ENCODE measurements around the gene CCDC154. TPM values are rescaled to one million over a fixed set of nuclear protein-coding genes. Genes with fewer than 3 reads are reported as not detected.
"Not testable (repeated sequence)": the region's sequence is repeated elsewhere in the genome, so short reads cannot be mapped to it uniquely, and the experiment has no call there.

Gene CCDC154
- total RNA-seq, 1 donor from 2014 or later, result 3.6 TPM

- DNase-seq (ENCODE audit: low spot score), result no peak
Observed at GRCh38 chr16:1474082-1474795, 29.9 kb upstream of the CCDC154 start.

- no peak for DNase-seq (ENCODE audit: low spot score)
Observed at GRCh38 chr16:1472974-1473373, 28.6 kb upstream of the CCDC154 start.

- no peak for DNase-seq (ENCODE audit: low spot score)
Observed at GRCh38 chr16:1471569-1472194, 27.3 kb upstream of the CCDC154 start.

GRCh38 chr16:1470481-1471251, 26.3 kb upstream of the CCDC154 start:
- DNase-seq (ENCODE audit: low spot score), result no peak

- DNase-seq (ENCODE audit: low spot score), result no peak
Observed at GRCh38 chr16:1469693-1470201, 25.4 kb upstream of the CCDC154 start.

- DNase-seq (ENCODE audit: low spot score), result not testable (repeated sequence)
Observed at GRCh38 chr16:1469141-1469540, 24.8 kb upstream of the CCDC154 start.

GRCh38 chr16:1468426-1468810, 24.1 kb upstream of the CCDC154 start:
- no peak for DNase-seq (ENCODE audit: low spot score)

- no peak for DNase-seq (ENCODE audit: low spot score)
Observed at GRCh38 chr16:1466968-1467521, 22.7 kb upstream of the CCDC154 start.

- no peak for DNase-seq (ENCODE audit: low spot score)
Observed at GRCh38 chr16:1466054-1466453, 21.7 kb upstream of the CCDC154 start.

GRCh38 chr16:1465567-1465915, 21.2 kb upstream of the CCDC154 start:
- DNase-seq (ENCODE audit: low spot score), result no peak

GRCh38 chr16:1464894-1465566, 20.7 kb upstream of the CCDC154 start:
- DNase-seq (ENCODE audit: low spot score), result no peak

GRCh38 chr16:1464196-1464893, 20.0 kb upstream of the CCDC154 start:
- no peak for DNase-seq (ENCODE audit: low spot score)

- DNase-seq (ENCODE audit: low spot score), result no peak
Observed at GRCh38 chr16:1461146-1461545, 16.8 kb upstream of the CCDC154 start.

GRCh38 chr16:1460602-1461138, 16.3 kb upstream of the CCDC154 start:
- DNase-seq (ENCODE audit: low spot score), result no peak

- DNase-seq (ENCODE audit: low spot score), result no peak
Observed at GRCh38 chr16:1459967-1460366, 15.6 kb upstream of the CCDC154 start.

GRCh38 chr16:1458977-1459341, 14.6 kb upstream of the CCDC154 start:
- no peak for DNase-seq (ENCODE audit: low spot score)

GRCh38 chr16:1458336-1458976, 14.1 kb upstream of the CCDC154 start:
- DNase-seq (ENCODE audit: low spot score), result no peak

- no peak for DNase-seq (ENCODE audit: low spot score)
Observed at GRCh38 chr16:1457489-1458245, 13.3 kb upstream of the CCDC154 start.

- DNase-seq (ENCODE audit: low spot score), result no peak
Observed at GRCh38 chr16:1456951-1457350, 12.6 kb upstream of the CCDC154 start.
